Epithelial cell of proximal tubule (primary cell): Measurements from ENCODE around the gene CSNK1G3. TPM values are rescaled to one million over a fixed set of nuclear protein-coding genes. Genes with fewer than 3 reads are reported as not detected.

Source experiments
- DNase-seq: peaks from one replicate; pipeline ENCODE4 v3.0.0-alpha.2; 2011; ENCODE audit warnings: low read depth
- H3K4me3 ChIP-seq: 2 replicates; pipeline ENCODE4 v1.5.1; 2011; ENCODE audit warnings: low read depth, mild to moderate bottlenecking, low read length
- total RNA-seq: library from RNA; depleted of rRNA; stranded (reverse); fragments of >200 nt; gene quantifications from 2 replicates; pipeline ENCODE4 v1.2.3, GENCODE V29; 2015
- TF ChIP-seq, protein P1 (sequence below): conservative IDR thresholded peaks from 2 replicates; pipeline ENCODE4 v1.5.1; 2012; ENCODE audit warnings: low read depth, mild to moderate bottlenecking, low read length

Gene CSNK1G3
- total RNA-seq, 1 donor from 2014 or later, result 25.5 TPM

- no peak overlapping the region for H3K4me3 ChIP-seq
- TF ChIP-seq, protein P1, sequence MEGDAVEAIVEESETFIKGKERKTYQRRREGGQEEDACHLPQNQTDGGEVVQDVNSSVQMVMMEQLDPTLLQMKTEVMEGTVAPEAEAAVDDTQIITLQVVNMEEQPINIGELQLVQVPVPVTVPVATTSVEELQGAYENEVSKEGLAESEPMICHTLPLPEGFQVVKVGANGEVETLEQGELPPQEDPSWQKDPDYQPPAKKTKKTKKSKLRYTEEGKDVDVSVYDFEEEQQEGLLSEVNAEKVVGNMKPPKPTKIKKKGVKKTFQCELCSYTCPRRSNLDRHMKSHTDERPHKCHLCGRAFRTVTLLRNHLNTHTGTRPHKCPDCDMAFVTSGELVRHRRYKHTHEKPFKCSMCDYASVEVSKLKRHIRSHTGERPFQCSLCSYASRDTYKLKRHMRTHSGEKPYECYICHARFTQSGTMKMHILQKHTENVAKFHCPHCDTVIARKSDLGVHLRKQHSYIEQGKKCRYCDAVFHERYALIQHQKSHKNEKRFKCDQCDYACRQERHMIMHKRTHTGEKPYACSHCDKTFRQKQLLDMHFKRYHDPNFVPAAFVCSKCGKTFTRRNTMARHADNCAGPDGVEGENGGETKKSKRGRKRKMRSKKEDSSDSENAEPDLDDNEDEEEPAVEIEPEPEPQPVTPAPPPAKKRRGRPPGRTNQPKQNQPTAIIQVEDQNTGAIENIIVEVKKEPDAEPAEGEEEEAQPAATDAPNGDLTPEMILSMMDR, result no peak
- DNase-seq, result no peak
Observed at GRCh38 chr5:123537845-123538244, 25.9 kb downstream of the CSNK1G3 start.

GRCh38 chr5:123538670-123539459 lies 26.9 kb downstream of the CSNK1G3 start:
- no peak for DNase-seq
- TF ChIP-seq, protein P1, result no peak
- H3K4me3 ChIP-seq, result no peak overlapping the region

DNA sequence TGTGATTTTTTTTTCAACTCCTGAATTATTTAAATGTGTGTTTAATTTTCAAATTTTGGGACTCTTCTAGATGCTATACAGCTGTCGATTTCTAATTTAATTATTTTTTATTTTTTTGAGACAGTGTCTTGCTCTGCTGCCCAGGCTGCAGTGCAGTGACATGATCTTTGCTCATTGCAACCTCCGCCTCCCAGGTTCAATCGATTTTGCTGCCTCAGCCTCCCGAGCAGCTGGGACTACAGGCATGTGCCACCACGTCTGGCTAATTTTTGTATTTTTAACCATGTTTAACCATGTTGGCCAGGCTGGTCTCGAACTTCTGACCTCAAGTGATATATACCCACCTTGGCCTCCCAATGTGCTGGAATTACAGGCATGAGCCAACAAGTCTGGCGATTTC lies 28.6 kb downstream of the CSNK1G3 start:
- no peak overlapping the region for H3K4me3 ChIP-seq
- no peak for DNase-seq
- TF ChIP-seq, protein P1, result no peak

DNA sequence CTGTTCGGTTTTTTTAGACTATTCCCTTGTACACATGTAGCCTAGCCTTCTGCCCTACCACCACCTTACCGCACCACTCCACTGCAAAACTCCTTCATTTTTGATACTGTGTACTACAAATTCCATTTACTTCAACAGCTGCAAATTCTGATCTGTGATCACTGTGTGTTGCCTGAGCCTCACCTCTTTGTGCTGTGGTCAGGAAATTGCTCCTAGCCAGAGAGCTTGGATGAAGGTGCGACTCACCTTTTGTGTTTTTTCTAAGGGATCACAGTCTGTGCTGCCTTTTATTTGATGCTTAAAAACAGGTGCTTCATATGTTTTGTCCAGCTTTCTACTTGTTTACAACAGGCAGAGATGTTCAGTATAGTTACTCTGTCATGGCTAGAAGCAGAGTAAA lies 31.5 kb downstream of the CSNK1G3 start:
- H3K4me3 ChIP-seq, result no peak overlapping the region
- TF ChIP-seq, protein P1, result no peak
- no peak for DNase-seq

DNA sequence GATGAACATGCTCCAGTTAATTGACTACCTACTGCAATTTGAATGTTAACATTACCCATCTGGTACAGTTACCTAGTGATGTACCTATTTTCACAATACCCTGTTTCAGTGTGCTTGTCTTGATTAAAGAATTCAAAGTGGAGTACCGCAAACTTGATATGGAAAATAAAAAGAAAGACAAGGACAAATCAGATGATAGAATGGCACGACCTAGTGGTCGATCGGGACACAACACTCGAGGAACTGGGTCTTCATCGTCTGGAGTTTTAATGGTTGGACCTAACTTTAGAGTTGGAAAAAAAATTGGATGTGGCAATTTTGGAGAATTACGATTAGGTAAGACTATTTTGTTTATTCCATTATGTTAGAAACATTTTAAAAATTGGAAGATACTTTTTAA lies 33.5 kb downstream of the CSNK1G3 start:
- no peak overlapping the region for H3K4me3 ChIP-seq
- no peak for DNase-seq
- TF ChIP-seq, protein P1, result peak; percentile 64

DNA sequence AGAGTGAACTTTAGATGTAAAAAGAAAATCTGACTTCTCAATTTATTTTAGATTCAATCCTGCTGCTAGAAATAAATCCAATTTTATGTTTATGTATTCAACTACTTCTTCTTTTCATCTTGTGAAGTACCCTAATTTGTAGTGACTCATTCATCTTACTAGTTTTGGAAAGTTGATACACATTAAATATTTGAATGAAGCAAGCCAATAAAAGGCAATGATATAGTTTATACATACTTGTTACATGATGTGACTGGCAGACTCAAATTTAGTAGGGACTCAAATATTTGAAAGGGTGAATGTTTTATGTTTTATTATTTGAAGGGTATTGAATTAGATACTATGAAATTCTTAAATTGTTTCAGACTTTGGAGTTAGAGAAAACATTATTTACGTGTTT lies 34.7 kb downstream of the CSNK1G3 start:
- DNase-seq, result no peak
- H3K4me3 ChIP-seq, result no peak overlapping the region
- TF ChIP-seq, protein P1, result no peak
